PC-9 (cell line): ENCODE results near the gene ACOXL. TPM values are rescaled to one million over a fixed set of nuclear protein-coding genes. Genes with fewer than 3 reads are reported as not detected.

Source experiments
- BruUV-seq: library from RNA; stranded (reverse); fragments of 400-500 nt; replicated peaks from 2 replicates; lab custom pipeline; 2021; lab: Mats Ljungman, UMichigan
- CTCF ChIA-PET: fragments of 300-600 bp; sonication (Branson Sonifier 250); formaldehyde crosslinking; loops from one replicate; lab custom pipeline; 2022; ENCODE audit warnings: antibody characterized with exemption; lab: Charles Lee
- POLR2A ChIA-PET: fragments of 300-600 bp; sonication (Branson Sonifier 250); formaldehyde crosslinking; loops from one replicate; lab custom pipeline; 2022; ENCODE audit warnings: antibody characterized with exemption; ENCODE audit not compliant: unreplicated experiment; lab: Charles Lee
- DNase-seq, 2 experiments: peaks; one replicate each; pipeline versions ENCODE4 v3.0.0 to v3.0.0-alpha.2; 2015 to 2022; ENCODE audit warnings: mixed read lengths in 1 of 2
- H2AFZ ChIP-seq: fragments of 200-600 bp; sonication (generic); 2 replicates; pipeline ENCODE4 v1.8.1; 2017; ENCODE audit warnings: antibody characterized with exemption
- H3F3A ChIP-seq: fragments of 200-600 bp; sonication (generic); 2 replicates; pipeline ENCODE4 v1.8.1; 2017; ENCODE audit warnings: antibody characterized with exemption, mild to moderate bottlenecking, low read depth; ENCODE audit not compliant: insufficient read depth
- H3K27ac ChIP-seq: fragments of 200-600 bp; sonication (generic); 2 replicates; pipeline ENCODE4 v1.6.1; 2016; ENCODE audit warnings: mixed run types
- H3K27me3 ChIP-seq: fragments of 200-600 bp; sonication (generic); 2 replicates; pipeline ENCODE4 v1.6.1; 2016; ENCODE audit warnings: low read depth, mixed run types; ENCODE audit not compliant: insufficient read depth
- H3K36me3 ChIP-seq: fragments of 200-600 bp; sonication (generic); 2 replicates; pipeline ENCODE4 v1.6.1; 2016; ENCODE audit warnings: low read depth, mixed run types
- H3K4me1 ChIP-seq: fragments of 200-600 bp; sonication (generic); replicated peaks from 2 replicates; pipeline ENCODE4 v1.6.1; 2016; ENCODE audit warnings: mixed run types; ENCODE audit not compliant: insufficient read depth
- H3K4me2 ChIP-seq: fragments of 200-600 bp; sonication (generic); 2 replicates; pipeline ENCODE4 v1.6.1; 2017; ENCODE audit warnings: mixed run types
- H3K4me3 ChIP-seq: fragments of 200-600 bp; sonication (generic); 2 replicates; pipeline ENCODE4 v1.6.1; 2016; ENCODE audit warnings: mixed run types
- H3K79me2 ChIP-seq: fragments of 200-600 bp; sonication (generic); 2 replicates; pipeline ENCODE4 v1.6.1; 2017; ENCODE audit warnings: low read depth, mixed run types
- H3K9me2 ChIP-seq: fragments of 200-600 bp; sonication (generic); 2 replicates; pipeline ENCODE4 v1.8.1; 2017; ENCODE audit warnings: mild to moderate bottlenecking; ENCODE audit not compliant: insufficient read depth
- H3K9me3 ChIP-seq: fragments of 200-600 bp; sonication (generic); 2 replicates; pipeline ENCODE4 v1.8.1; 2016; ENCODE audit warnings: low read depth; ENCODE audit not compliant: insufficient read depth
- H4K20me1 ChIP-seq: fragments of 200-600 bp; sonication (generic); 2 replicates; pipeline ENCODE4 v1.8.1; 2017; ENCODE audit not compliant: insufficient read depth
- CTCF ChIP-seq: fragments of 200-600 bp; sonication (generic); conservative IDR thresholded peaks from 2 replicates; pipeline ENCODE4 v1.6.1; 2017; ENCODE audit warnings: mixed run types, antibody characterized with exemption, mild to moderate bottlenecking, moderate library complexity
- EZH2 ChIP-seq: fragments of 200-600 bp; sonication (generic); IDR thresholded peaks from 2 replicates; pipeline ENCODE4 v1.8.0; 2017; ENCODE audit warnings: antibody characterized with exemption, low read depth
- intact Hi-C: fragments of 100-400 bp; cut with micrococcal nuclease; formaldehyde crosslinking; loops from one replicate; pipeline ENCODE4 v1.10.0; 2022; ENCODE audit not compliant: unreplicated experiment
- total RNA-seq: library from RNA; stranded (reverse); gene quantifications from 2 replicates; pipeline ENCODE4 v1.2.3, GENCODE V29; 2021

The ACOXL gene
- total RNA-seq, 1 experiment from 2014 or later = 10.7 TPM

- no peaks in the 10 kb centered on the region for H3K36me3 ChIP-seq
- no peak overlapping the region for H3K4me3 ChIP-seq
- CTCF ChIA-PET = no interaction called here
- intact Hi-C loops = no loop called here
- BruUV-seq = no TSS peak
- no peaks in the 10 kb centered on the region for H4K20me1 ChIP-seq
- H3K4me2 ChIP-seq = no peak overlapping the region
- no peaks in the 10 kb centered on the region for H3K9me3 ChIP-seq
- no peak for TF ChIP-seq EZH2
- TF ChIP-seq CTCF = no peak
- H3K27me3 ChIP-seq = no peaks in the 10 kb centered on the region
- no peak overlapping the region for H2AFZ ChIP-seq
- H3K27ac ChIP-seq = no peak overlapping the region
- no peaks in the 10 kb centered on the region for H3K79me2 ChIP-seq
- H3F3A ChIP-seq = no peaks in the 10 kb centered on the region
- DNase-seq = no peak
- no peaks in the 10 kb centered on the region for H3K9me2 ChIP-seq
- H3K4me1 ChIP-seq = peaks cover 7% of the 10 kb centered on the region; the same call in 1 of the 2 replicates
- POLR2A ChIA-PET = no interaction called here
These were observed 265.9 kb downstream of the ACOXL start for GRCh38 chr2:110998311-110998710.

GRCh38 chr2:110999626-111000025, 267.3 kb downstream of the ACOXL start:
- no peaks in the 10 kb centered on the region for H3K27me3 ChIP-seq
- no peaks in the 10 kb centered on the region for H3K36me3 ChIP-seq
- BruUV-seq = no TSS peak
- ChIA-PET POLR2A (no interaction called here), CTCF (no interaction called here)
- TF ChIP-seq CTCF (no peak), EZH2 (no peak)
- H3K79me2 ChIP-seq = no peaks in the 10 kb centered on the region
- H3K27ac ChIP-seq = no peak overlapping the region
- no peaks in the 10 kb centered on the region for H3K9me3 ChIP-seq
- H3K4me2 ChIP-seq = no peak overlapping the region
- no peaks in the 10 kb centered on the region for H4K20me1 ChIP-seq
- no peaks in the 10 kb centered on the region for H3K4me1 ChIP-seq
- no peak overlapping the region for H2AFZ ChIP-seq
- no peak overlapping the region for H3K4me3 ChIP-seq
- H3K9me2 ChIP-seq = no peaks in the 10 kb centered on the region
- intact Hi-C loops = no loop called here
- no peaks in the 10 kb centered on the region for H3F3A ChIP-seq
- DNase-seq = no peak

- intact Hi-C loops = no loop called here
- H3K27ac ChIP-seq = no peak overlapping the region
- no peaks in the 10 kb centered on the region for H3K36me3 ChIP-seq
- no peak for DNase-seq
- H4K20me1 ChIP-seq = no peaks in the 10 kb centered on the region
- ChIA-PET POLR2A (no interaction called here), CTCF (no interaction called here)
- H2AFZ ChIP-seq = no peak overlapping the region
- no peaks in the 10 kb centered on the region for H3K79me2 ChIP-seq
- H3K9me3 ChIP-seq = no peaks in the 10 kb centered on the region
- H3K9me2 ChIP-seq = no peaks in the 10 kb centered on the region
- BruUV-seq = no TSS peak
- TF ChIP-seq EZH2 = no peak
- TF ChIP-seq CTCF = no peak
- peaks cover 7% of the 10 kb centered on the region; the same call in 1 of the 2 replicates for H3F3A ChIP-seq
- no peak overlapping the region for H3K4me2 ChIP-seq
- no peaks in the 10 kb centered on the region for H3K27me3 ChIP-seq
- no peak overlapping the region for H3K4me3 ChIP-seq
- peaks cover 12% of the 10 kb centered on the region; the same call in 1 of the 2 replicates for H3K4me1 ChIP-seq
These were observed 272.9 kb downstream of the ACOXL start for GRCh38 chr2:111005307-111005706.
